ENCODE measurements around the gene CRYBB1.

Gene CRYBB1

GRCh38 chr22:26602127-26602526 lies 15.7 kb downstream of the CRYBB1 start:
- DNase-seq: no peak

- DNase-seq: no peak
These were observed 16.1 kb downstream of the CRYBB1 start for GRCh38 chr22:26601726-26602125.

GRCh38 chr22:26599505-26599904 lies 18.3 kb downstream of the CRYBB1 start:
- DNase-seq: no peak

- no peak for DNase-seq
These were observed 20.3 kb downstream of the CRYBB1 start for GRCh38 chr22:26597480-26597879.

- no peak for DNase-seq
These were observed 20.8 kb downstream of the CRYBB1 start for GRCh38 chr22:26597026-26597425.

- DNase-seq: no peak
These were observed 24.1 kb downstream of the CRYBB1 start for GRCh38 chr22:26593763-26594162.

- peak; percentile 6 to 13 for DNase-seq
These were observed 25.4 kb downstream of the CRYBB1 start for GRCh38 chr22:26592421-26592891.

- peak in 1 of 2 experiments; percentile 78 for DNase-seq
These were observed 27.7 kb downstream of the CRYBB1 start, which contains the start of gene TPST2 for GRCh38 chr22:26589845-26590736. TSS of gene TPST2 (minus strand) at chr22:26590132. CDS start at chr22:26541630, 48,502 bp downstream.

- DNase-seq: peak in 1 of 2 experiments; percentile 44
These were observed 28.4 kb downstream of the CRYBB1 start for GRCh38 chr22:26589367-26589844.

- DNase-seq: no peak
These were observed 29.0 kb downstream of the CRYBB1 start for GRCh38 chr22:26588729-26589366.

- no peak for DNase-seq
These were observed 29.7 kb downstream of the CRYBB1 start for GRCh38 chr22:26587991-26588613.

GRCh38 chr22:26586556-26587325 lies 31.1 kb downstream of the CRYBB1 start:
- DNase-seq: peak in 1 of 2 experiments; percentile 26

GRCh38 chr22:26585104-26585790 lies 32.6 kb downstream of the CRYBB1 start:
- peak in 1 of 2 experiments; percentile 7 for DNase-seq

- no peak for DNase-seq
These were observed 33.8 kb downstream of the CRYBB1 start for GRCh38 chr22:26584010-26584409.

- no peak for DNase-seq
These were observed 36.1 kb downstream of the CRYBB1 start for GRCh38 chr22:26581633-26582168.

GRCh38 chr22:26581026-26581425 lies 36.8 kb downstream of the CRYBB1 start:
- DNase-seq: no peak

GRCh38 chr22:26580240-26580962 lies 37.4 kb downstream of the CRYBB1 start:
- no peak for DNase-seq

- DNase-seq: no peak
These were observed 38.4 kb downstream of the CRYBB1 start for GRCh38 chr22:26579331-26579886.

GRCh38 chr22:26577081-26577480 lies 40.7 kb downstream of the CRYBB1 start:
- no peak for DNase-seq

- DNase-seq: no peak
These were observed 41.7 kb downstream of the CRYBB1 start for GRCh38 chr22:26576026-26576680.
